ENCODE results near the gene VNN1.

DNA sequence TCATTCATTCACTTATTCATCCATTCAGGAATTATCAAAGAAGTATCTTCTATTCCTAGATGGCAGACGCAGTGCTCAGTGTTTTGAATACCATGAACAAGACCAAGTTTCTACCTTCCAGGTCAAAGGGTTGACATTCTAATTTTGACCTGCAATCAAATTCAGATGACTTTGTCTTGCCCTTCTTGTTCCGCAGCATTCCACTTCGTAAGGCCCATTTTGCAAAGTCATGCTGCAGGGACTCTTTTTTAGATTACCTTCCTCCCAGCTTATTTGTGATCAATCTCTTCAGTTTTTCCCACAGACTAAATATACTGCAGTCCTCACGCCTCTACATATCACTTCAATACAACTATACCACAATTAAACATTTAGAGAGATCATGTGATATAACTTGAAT is 47.7 kb downstream of the VNN1 start:
- TF ChIP-seq ZNF610 (tag by site-specific recombination; IDR thresholded peaks at IDR 0.05; ENCODE audit: borderline replicate concordance) (no peak), ZNF645 (tag by site-specific recombination; IDR thresholded peaks at IDR 0.05) (no peak), YY1 (tag by site-specific recombination; IDR thresholded peaks at IDR 0.05) (no peak), ZNF202 (tag by site-specific recombination; IDR thresholded peaks at IDR 0.05; ENCODE audit: borderline replicate concordance) (no peak)
- TF ChIP-seq, protein P1, sequence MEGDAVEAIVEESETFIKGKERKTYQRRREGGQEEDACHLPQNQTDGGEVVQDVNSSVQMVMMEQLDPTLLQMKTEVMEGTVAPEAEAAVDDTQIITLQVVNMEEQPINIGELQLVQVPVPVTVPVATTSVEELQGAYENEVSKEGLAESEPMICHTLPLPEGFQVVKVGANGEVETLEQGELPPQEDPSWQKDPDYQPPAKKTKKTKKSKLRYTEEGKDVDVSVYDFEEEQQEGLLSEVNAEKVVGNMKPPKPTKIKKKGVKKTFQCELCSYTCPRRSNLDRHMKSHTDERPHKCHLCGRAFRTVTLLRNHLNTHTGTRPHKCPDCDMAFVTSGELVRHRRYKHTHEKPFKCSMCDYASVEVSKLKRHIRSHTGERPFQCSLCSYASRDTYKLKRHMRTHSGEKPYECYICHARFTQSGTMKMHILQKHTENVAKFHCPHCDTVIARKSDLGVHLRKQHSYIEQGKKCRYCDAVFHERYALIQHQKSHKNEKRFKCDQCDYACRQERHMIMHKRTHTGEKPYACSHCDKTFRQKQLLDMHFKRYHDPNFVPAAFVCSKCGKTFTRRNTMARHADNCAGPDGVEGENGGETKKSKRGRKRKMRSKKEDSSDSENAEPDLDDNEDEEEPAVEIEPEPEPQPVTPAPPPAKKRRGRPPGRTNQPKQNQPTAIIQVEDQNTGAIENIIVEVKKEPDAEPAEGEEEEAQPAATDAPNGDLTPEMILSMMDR (tag by site-specific recombination; IDR thresholded peaks at IDR 0.05) = no peak
- TF ChIP-seq, protein P2, sequence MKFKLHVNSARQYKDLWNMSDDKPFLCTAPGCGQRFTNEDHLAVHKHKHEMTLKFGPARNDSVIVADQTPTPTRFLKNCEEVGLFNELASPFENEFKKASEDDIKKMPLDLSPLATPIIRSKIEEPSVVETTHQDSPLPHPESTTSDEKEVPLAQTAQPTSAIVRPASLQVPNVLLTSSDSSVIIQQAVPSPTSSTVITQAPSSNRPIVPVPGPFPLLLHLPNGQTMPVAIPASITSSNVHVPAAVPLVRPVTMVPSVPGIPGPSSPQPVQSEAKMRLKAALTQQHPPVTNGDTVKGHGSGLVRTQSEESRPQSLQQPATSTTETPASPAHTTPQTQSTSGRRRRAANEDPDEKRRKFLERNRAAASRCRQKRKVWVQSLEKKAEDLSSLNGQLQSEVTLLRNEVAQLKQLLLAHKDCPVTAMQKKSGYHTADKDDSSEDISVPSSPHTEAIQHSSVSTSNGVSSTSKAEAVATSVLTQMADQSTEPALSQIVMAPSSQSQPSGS (tag by site-specific recombination; IDR thresholded peaks at IDR 0.05; ENCODE audit: low read depth) = no peak
- TF ChIP-seq, protein P3, sequence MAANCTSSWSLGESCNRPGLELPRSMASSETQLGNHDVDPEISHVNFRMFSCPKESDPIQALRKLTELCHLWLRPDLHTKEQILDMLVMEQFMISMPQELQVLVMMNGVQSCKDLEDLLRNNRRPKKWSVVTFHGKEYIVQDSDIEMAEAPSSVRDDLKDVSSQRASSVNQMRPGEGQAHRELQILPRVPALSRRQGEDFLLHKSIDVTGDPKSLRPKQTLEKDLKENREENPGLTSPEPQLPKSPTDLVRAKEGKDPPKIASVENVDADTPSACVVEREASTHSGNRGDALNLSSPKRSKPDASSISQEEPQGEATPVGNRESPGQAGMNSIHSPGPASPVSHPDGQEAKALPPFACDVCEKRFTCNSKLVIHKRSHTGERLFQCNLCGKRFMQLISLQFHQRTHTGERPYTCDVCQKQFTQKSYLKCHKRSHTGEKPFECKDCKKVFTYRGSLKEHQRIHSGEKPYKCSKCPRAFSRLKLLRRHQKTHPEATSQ (tag by site-specific recombination; IDR thresholded peaks at IDR 0.05) = no peak

Measured in HEK293 (cell line).